ENCODE results near the gene ST13.

- TF ChIP-seq REST (IDR thresholded peaks at IDR 0.05; ENCODE audit: insufficient read depth in 1 of 2, low read depth in 2 of 2, low read length in 2 of 2) (no peak), POLR2AphosphoS5 (IDR thresholded peaks at IDR 0.05; ENCODE audit: low read depth, low read length) (no peak), TAF1 (IDR thresholded peaks at IDR 0.05; ENCODE audit: borderline replicate concordance, insufficient read depth, low read length) (no peak), SIN3A (IDR thresholded peaks at IDR 0.05; ENCODE audit: borderline replicate concordance, insufficient read depth, low read length) (0 out of 2 replicates have a peak, but pooled peaks have one; percentile 21), FOXP2 (optimal IDR thresholded peaks at IDR 0.05; ENCODE audit: borderline replicate concordance, extremely low read depth, extremely low read length, insufficient read depth) (no peak)
Measured at GRCh38 chr22:40855071-40855978, 1.1 kb downstream of the ST13 start.
